B cell (primary cell): ENCODE measurements around the gene IFI27L2. TPM values are rescaled to one million over a fixed set of nuclear protein-coding genes. Genes with fewer than 3 reads are reported as not detected.

Experiments
- ATAC-seq: fragments of 200-7000 bp; cut with Tn5 transposase; one replicate; pipeline ENCODE4 v1.10.0; 2021; ENCODE audit warnings: low read depth, mild to moderate bottlenecking, moderate number of reproducible peaks, moderate library complexity
- CTCF ChIA-PET: fragments of 350-600 bp; sonication (Branson Sonifier 250); formaldehyde crosslinking; loops from one replicate; lab custom pipeline; 2021; ENCODE audit warnings: antibody characterized with exemption, inconsistent platforms; lab: Charles Lee
- POLR2A ChIA-PET: fragments of 350-600 bp; sonication (Branson Sonifier 250); formaldehyde crosslinking; loops from one replicate; lab custom pipeline; 2021; ENCODE audit warnings: antibody characterized with exemption; lab: Charles Lee
- DNase-seq: peaks from one replicate; pipeline ENCODE4 v3.0.0; 2013
- H2AFZ ChIP-seq: 2 replicates; pipeline ENCODE4 v1.6.1; 2012; ENCODE audit warnings: mild to moderate bottlenecking, low read depth, low read length; ENCODE audit not compliant: insufficient read depth, poor library complexity, severe bottlenecking
- H3K27ac ChIP-seq, 2 donors: 1 replicate in 1 of 2; 2 replicates in 1 of 2; pipeline ENCODE4 v1.5.1; 2012 to 2013; ENCODE audit warnings: low read length in 2 of 2, mild to moderate bottlenecking in 2 of 2, moderate library complexity in 1 of 2
- H3K27me3 ChIP-seq, 4 experiments: fragments of 200-600 bp in 1 of 4; sonication (generic) in 1 of 4; replicated peaks in 1 of 4; 1 replicate in 2 of 4; 2 replicates in 2 of 4; pipeline versions ENCODE4 v1.6.1 to v1.7.0; 2013 to 2016; ENCODE audit warnings: low read length in 3 of 4, mild to moderate bottlenecking in 2 of 4, mixed read lengths in 1 of 4, moderate library complexity in 1 of 4; ENCODE audit not compliant: insufficient read depth in 4 of 4, control insufficient read depth in 3 of 4; ENCODE audit errors: control extremely low read depth in 1 of 4
- H3K36me3 ChIP-seq, 2 experiments: replicated peaks in 1 of 2; 1 replicate in 1 of 2; 2 replicates in 1 of 2; pipeline versions ENCODE4 v1.6.1 to v1.7.1; 2013; ENCODE audit warnings: low read length in 1 of 2; ENCODE audit not compliant: insufficient read depth in 2 of 2, control insufficient read depth in 1 of 2; ENCODE audit errors: control extremely low read depth in 1 of 2, extremely low read depth in 1 of 2
- H3K4me1 ChIP-seq, 2 donors: fragments of 200-600 bp in 1 of 2; sonication (generic) in 1 of 2; 1 replicate in 1 of 2; 2 replicates in 1 of 2; pipeline versions ENCODE4 v1.5.1 to v1.6.1; 2013 to 2017; ENCODE audit warnings: low read length in 2 of 2; ENCODE audit not compliant: control insufficient read depth in 2 of 2, insufficient read depth in 2 of 2
- H3K4me2 ChIP-seq: replicated peaks from 2 replicates; pipeline ENCODE3; 2012; ENCODE audit warnings: mild to moderate bottlenecking, low read depth, low read length; ENCODE audit not compliant: poor library complexity, severe bottlenecking
- H3K4me3 ChIP-seq, 5 experiments: fragments of 200-600 bp in 1 of 5; sonication (generic) in 1 of 5; 1 replicate in 3 of 5; 2 replicates in 2 of 5; pipeline versions ENCODE4 v1.5.1 to v1.7.0; 2011 to 2016; ENCODE audit warnings: low read length in 4 of 5, mild to moderate bottlenecking in 4 of 5, low read depth in 2 of 5, control low read depth in 1 of 5, moderate library complexity in 1 of 5; ENCODE audit not compliant: insufficient read depth in 1 of 5; ENCODE audit errors: control extremely low read depth in 1 of 5, extremely low read depth in 1 of 5
- H3K79me2 ChIP-seq: fragments of 200-600 bp; sonication (generic); one replicate; pipeline ENCODE4 v1.6.0; 2016; ENCODE audit warnings: low read length; ENCODE audit not compliant: control insufficient read depth, insufficient read depth
- H3K9ac ChIP-seq: fragments of 200-600 bp; sonication (generic); 2 replicates; pipeline ENCODE4 v1.6.1; 2017; ENCODE audit warnings: mild to moderate bottlenecking, low read length, moderate library complexity
- H3K9me3 ChIP-seq, 3 donors: one replicate each; pipeline versions ENCODE4 v1.6.1 to v1.7.1; 2013; ENCODE audit warnings: low read length in 2 of 3; ENCODE audit not compliant: control insufficient read depth in 2 of 3, insufficient read depth in 1 of 3; ENCODE audit errors: control extremely low read depth in 1 of 3
- H4K20me1 ChIP-seq: 2 replicates; pipeline ENCODE4 v1.6.0; 2012; ENCODE audit warnings: mild to moderate bottlenecking, low read length; ENCODE audit not compliant: insufficient read depth, control insufficient read depth, poor library complexity, severe bottlenecking
- H3K27ac Mint-ChIP-seq: one replicate; pipeline ENCODE4 v1.8.0; 2021; ENCODE audit warnings: mixed read lengths
- H3K27me3 Mint-ChIP-seq: one replicate; pipeline ENCODE4 v1.8.0; 2021; ENCODE audit warnings: mixed read lengths
- H3K4me1 Mint-ChIP-seq: one replicate; pipeline ENCODE4 v1.8.0; 2021; ENCODE audit warnings: mixed read lengths
- H3K4me3 Mint-ChIP-seq: one replicate; pipeline ENCODE4 v1.8.0; 2021; ENCODE audit warnings: mixed read lengths
- H3K9me3 Mint-ChIP-seq: one replicate; pipeline ENCODE4 v1.8.0; 2022; ENCODE audit warnings: mixed read lengths; ENCODE audit not compliant: insufficient read depth
- CTCF ChIP-seq: fragments of 200-600 bp; IDR thresholded peaks from one replicate; pipeline ENCODE4 v1.8.0; 2022; ENCODE audit warnings: antibody characterized with exemption, mild to moderate bottlenecking
- EZH2 ChIP-seq: IDR thresholded peaks from 2 replicates; pipeline ENCODE4 v1.6.1; 2012; ENCODE audit warnings: borderline replicate concordance, low read depth, mild to moderate bottlenecking, moderate library complexity, low read length; ENCODE audit not compliant: insufficient read depth, poor library complexity, severe bottlenecking
- WGBS: methylation state at CpG from one replicate; pipeline ENCODE4 v1.1.5; 2013; ENCODE audit warnings: missing lambda C conversion rate; ENCODE audit not compliant: insufficient coverage; 5-methylcytosine and 5-hydroxymethylcytosine counted together
- intact Hi-C: fragments of 100-400 bp; cut with micrococcal nuclease; formaldehyde crosslinking; loops from one replicate; pipeline ENCODE4 v1.10.0; 2022
- polyA plus RNA-seq: library from polyadenylated mRNA; depleted of rRNA; stranded (reverse); fragments of >200 nt; gene quantifications from 2 replicates; pipeline ENCODE4 v1.2.3, GENCODE V29; 2012
- total RNA-seq, 2 donors: library from RNA; stranded (reverse); fragments of 120-200 nt in 1 of 2; gene quantifications; 1 replicate in 1 of 2; 2 replicates in 1 of 2; pipeline versions ENCODE4 v1.2.3 to v1.2.4, GENCODE V29; 2013 to 2022

The IFI27L2 gene
- total and polyA plus RNA-seq, 2 donors (not counting 1 experiment from before 2014, with no cell fraction given) = 30.2 to 57.4 TPM

- peaks cover 43% of the 10 kb centered on the region for H3K27me3 Mint-ChIP-seq
Observed at GRCh38 chr14:94171208-94171607, 41.8 kb upstream of the IFI27L2 start.

More at GRCh38 chr14:94171208-94171607, 41.8 kb upstream of the IFI27L2 start:
- Mint-ChIP-seq H3K9me3 (no peaks in the 10 kb centered on the region), H3K4me3 (no peak overlapping the region), H3K4me1 (peaks cover 15% of the 10 kb centered on the region), H3K27ac (no peak overlapping the region)
- ATAC-seq = no peak
- no peak overlapping the region for H3K27ac ChIP-seq
- no peak overlapping the region for H3K4me3 ChIP-seq
- CTCF ChIA-PET = interaction anchor here (0.6 to 4.2 kb wide), 3 partner anchors 10 to 39 kb away, joined by 4 to 23 read pairs (median 17); no protein-coding TSS in a partner anchor
- no CpG with 5 or more reads among the region's 3 CpGs for WGBS
- peaks cover 17 to 19% of the 10 kb centered on the region in 2 donors for H3K4me1 ChIP-seq
- no peak overlapping the region for H2AFZ ChIP-seq
- no peaks in the 10 kb centered on the region for H3K79me2 ChIP-seq
- no peak overlapping the region for H3K9ac ChIP-seq
- POLR2A ChIA-PET = no interaction called here
- no peak for TF ChIP-seq EZH2
- TF ChIP-seq CTCF = no peak
- peaks cover 0 to 6% (median 2%) of the 10 kb centered on the region in 3 donors for H3K9me3 ChIP-seq
- no peak overlapping the region for H3K4me2 ChIP-seq
- no peaks in the 10 kb centered on the region for H3K36me3 ChIP-seq
- intact Hi-C loops = loop anchor here (10.0 kb wide), 1 partner anchor 986 kb away; the partner anchor contains the start of genes LYSET and MOAP1
- no peak for DNase-seq
- peaks cover 0 to 43% (median 19%) of the 10 kb centered on the region in 4 experiments for H3K27me3 ChIP-seq
- no peaks in the 10 kb centered on the region for H4K20me1 ChIP-seq
